Measurements from ENCODE around the gene TMEM38B.

TMEM38B gene

GRCh38 chr9:105678781-105679180 lies 15.6 kb upstream of the TMEM38B start:
- Histone ChIP-seq H3K9me3 (ENCODE audit: insufficient read depth, low read length) (no peaks in the 10 kb centered on the region), H3K36me3 (replicated peaks; ENCODE audit: low read depth, low read length) (no peaks in the 10 kb centered on the region), H3K4me3 (ENCODE audit: low read length) (no peak overlapping the region), H4K20me1 (ENCODE audit: insufficient read depth, low read length) (no peaks in the 10 kb centered on the region), H3K27me3 (ENCODE audit: low read depth, low read length) (no peaks in the 10 kb centered on the region), H3K9ac (ENCODE audit: low read length) (no peak overlapping the region), H3K4me1 (ENCODE audit: low read length) (0 out of 2 replicates have a peak, but pooled peaks cover 1% of the 10 kb centered on the region), H3K4me2 (ENCODE audit: low read length) (no peak overlapping the region), H3K79me2 (ENCODE audit: low read length) (no peaks in the 10 kb centered on the region), H2AFZ (ENCODE audit: low read depth, low read length) (no peak overlapping the region), H3K27ac (ENCODE audit: low read length) (no peak overlapping the region)
- TF ChIP-seq CTCF (IDR thresholded peaks at IDR 0.05; ENCODE audit: low read depth, low read length) (no peak), EZH2phosphoT487 (IDR thresholded peaks at IDR 0.05; ENCODE audit: low read depth) (no peak)

GRCh38 chr9:105679257-105680022 lies 14.9 kb upstream of the TMEM38B start:
- Histone ChIP-seq H3K4me2 (ENCODE audit: low read length) (no peak overlapping the region), H3K27ac (ENCODE audit: low read length) (no peak overlapping the region), H3K27me3 (ENCODE audit: low read depth, low read length) (no peaks in the 10 kb centered on the region), H3K36me3 (replicated peaks; ENCODE audit: low read depth, low read length) (no peaks in the 10 kb centered on the region), H4K20me1 (ENCODE audit: insufficient read depth, low read length) (no peaks in the 10 kb centered on the region), H3K79me2 (ENCODE audit: low read length) (no peaks in the 10 kb centered on the region), H3K4me1 (ENCODE audit: low read length) (no peaks in the 10 kb centered on the region), H3K9ac (ENCODE audit: low read length) (no peak overlapping the region), H3K9me3 (ENCODE audit: insufficient read depth, low read length) (no peaks in the 10 kb centered on the region), H3K4me3 (ENCODE audit: low read length) (no peak overlapping the region), H2AFZ (ENCODE audit: low read depth, low read length) (no peak overlapping the region)
- TF ChIP-seq EZH2phosphoT487 (IDR thresholded peaks at IDR 0.05; ENCODE audit: low read depth) (no peak), CTCF (IDR thresholded peaks at IDR 0.05; ENCODE audit: low read depth, low read length) (no peak)

- H3K27me3 ChIP-seq (ENCODE audit: low read depth, low read length), result no peaks in the 10 kb centered on the region
- TF ChIP-seq CTCF (IDR thresholded peaks at IDR 0.05; ENCODE audit: low read depth, low read length) (no peak), EZH2phosphoT487 (IDR thresholded peaks at IDR 0.05; ENCODE audit: low read depth) (no peak)
- no peaks in the 10 kb centered on the region for H3K79me2 ChIP-seq (ENCODE audit: low read length)
- no peak overlapping the region for H3K4me3 ChIP-seq (ENCODE audit: low read length)
- no peak overlapping the region for H3K9ac ChIP-seq (ENCODE audit: low read length)
- no peak overlapping the region for H3K27ac ChIP-seq (ENCODE audit: low read length)
- H3K4me2 ChIP-seq (ENCODE audit: low read length), result no peak overlapping the region
- no peaks in the 10 kb centered on the region for H3K9me3 ChIP-seq (ENCODE audit: insufficient read depth, low read length)
- H2AFZ ChIP-seq (ENCODE audit: low read depth, low read length), result no peak overlapping the region
- no peaks in the 10 kb centered on the region for H3K4me1 ChIP-seq (ENCODE audit: low read length)
- H3K36me3 ChIP-seq (replicated peaks; ENCODE audit: low read depth, low read length), result no peaks in the 10 kb centered on the region
- H4K20me1 ChIP-seq (ENCODE audit: insufficient read depth, low read length), result no peaks in the 10 kb centered on the region
Measured at GRCh38 chr9:105681313-105681712, 13.0 kb upstream of the TMEM38B start.

GRCh38 chr9:105681724-105682123 lies 12.6 kb upstream of the TMEM38B start:
- TF ChIP-seq CTCF (IDR thresholded peaks at IDR 0.05; ENCODE audit: low read depth, low read length) (no peak), EZH2phosphoT487 (IDR thresholded peaks at IDR 0.05; ENCODE audit: low read depth) (no peak)
- Histone ChIP-seq H4K20me1 (ENCODE audit: insufficient read depth, low read length) (no peaks in the 10 kb centered on the region), H3K27ac (ENCODE audit: low read length) (no peak overlapping the region), H3K36me3 (replicated peaks; ENCODE audit: low read depth, low read length) (no peaks in the 10 kb centered on the region), H3K27me3 (ENCODE audit: low read depth, low read length) (no peaks in the 10 kb centered on the region), H3K4me1 (ENCODE audit: low read length) (no peaks in the 10 kb centered on the region), H3K9me3 (ENCODE audit: insufficient read depth, low read length) (no peaks in the 10 kb centered on the region), H3K4me2 (ENCODE audit: low read length) (no peak overlapping the region), H3K4me3 (ENCODE audit: low read length) (no peak overlapping the region), H2AFZ (ENCODE audit: low read depth, low read length) (no peak overlapping the region), H3K79me2 (ENCODE audit: low read length) (no peaks in the 10 kb centered on the region), H3K9ac (ENCODE audit: low read length) (no peak overlapping the region)

All from OCI-LY3 (cell line).